NCI-H2107 treated with DMSO at 0.1 percent for 48 hours (cell line): ENCODE data around the gene PSG6.
"Not testable (repeated sequence)": the region's sequence is repeated elsewhere in the genome, so short reads cannot be mapped to it uniquely, and the experiment has no call there.

ENCODE experiments used
- DNase-seq: peaks from one replicate; lab custom pipeline; 2025; ENCODE audit not compliant: unreplicated experiment; lab: John Stamatoyannopoulos, UW

Gene PSG6

GRCh38 chr19:42853231-42853630 is 64.5 kb downstream of the PSG6 start:
- DNase-seq: not testable (repeated sequence)

- not testable (repeated sequence) for DNase-seq
These were observed 64.9 kb downstream of the PSG6 start for GRCh38 chr19:42852821-42853220.
